GM12892 (cell line): ENCODE measurements around the gene VTI1B. TPM values are rescaled to one million over a fixed set of nuclear protein-coding genes. Genes with fewer than 3 reads are reported as not detected.
"Not testable (repeated sequence)": the region's sequence is repeated elsewhere in the genome, so short reads cannot be mapped to it uniquely, and the experiment has no call there.

Source experiments
- DNase-seq: peaks from one replicate; pipeline ENCODE4 v3.0.0; 2011; ENCODE audit not compliant: insufficient read length
- FAIRE-seq: peaks from 2 replicates; lab custom pipeline; 2011; peaks lifted over from hg19 to GRCh38; lab: Jason Lieb, UNC
- POLR2A ChIP-seq: IDR thresholded peaks from 2 replicates; pipeline ENCODE4 v1.6.1; 2011; ENCODE audit warnings: low read depth, low read length, control low read depth
- POLR2AphosphoS5 ChIP-seq: IDR thresholded peaks from 2 replicates; pipeline ENCODE4 v1.6.1; 2011; ENCODE audit warnings: low read depth, low read length, control low read depth
- TAF1 ChIP-seq: IDR thresholded peaks from 2 replicates; pipeline ENCODE4 v1.6.1; 2011; ENCODE audit warnings: low read depth, mild to moderate bottlenecking, control low read depth, low read length, borderline replicate concordance
- polyA plus RNA-seq: library from polyadenylated mRNA; unstranded; fragments of >200 nt; gene quantifications from one replicate; pipeline ENCODE4 v1.2.1, GENCODE V29; 2012; ENCODE audit warnings: missing spikeins, inconsistent platforms; ENCODE audit not compliant: missing spikeins

VTI1B gene
- 52.8 TPM for polyA plus RNA-seq

- peak; percentile 88 for TF ChIP-seq POLR2A
- peak; percentile 35; the same call in 1 of the 2 replicates for TF ChIP-seq TAF1
- TF ChIP-seq POLR2AphosphoS5 = peak; percentile 81
- FAIRE-seq (peak; percentile 97), DNase-seq (peak; percentile 75)
Measured at GRCh38 chr14:67674480-67675218, at the start of gene VTI1B. Gene VTI1B (minus strand): TSS chr14:67674632. CDS start chr14:67674489, 143 bp downstream.

DNA sequence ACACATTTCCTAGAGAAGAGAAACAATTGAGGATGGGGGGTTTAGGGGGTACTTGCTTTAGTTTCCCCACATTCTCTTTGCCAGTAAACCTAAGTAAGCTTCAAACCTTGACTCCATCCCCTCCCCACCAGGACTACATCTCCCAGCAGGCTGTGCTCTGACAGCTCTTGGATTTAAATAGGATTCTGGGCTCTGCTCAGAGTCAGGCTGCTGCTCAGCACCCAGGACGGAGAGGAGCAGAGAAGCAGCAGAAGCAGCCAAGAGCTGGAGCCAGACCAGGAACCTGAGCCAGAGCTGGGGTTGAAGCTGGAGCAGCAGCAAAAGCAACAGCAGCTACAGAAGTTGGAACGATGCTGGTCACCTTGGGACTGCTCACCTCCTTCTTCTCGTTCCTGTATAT, 47.9 kb upstream of the VTI1B start:
- FAIRE-seq = no peak
- DNase-seq = no peak
- no peak for TF ChIP-seq TAF1
- no peak for TF ChIP-seq POLR2A
- no peak for TF ChIP-seq POLR2AphosphoS5

DNA sequence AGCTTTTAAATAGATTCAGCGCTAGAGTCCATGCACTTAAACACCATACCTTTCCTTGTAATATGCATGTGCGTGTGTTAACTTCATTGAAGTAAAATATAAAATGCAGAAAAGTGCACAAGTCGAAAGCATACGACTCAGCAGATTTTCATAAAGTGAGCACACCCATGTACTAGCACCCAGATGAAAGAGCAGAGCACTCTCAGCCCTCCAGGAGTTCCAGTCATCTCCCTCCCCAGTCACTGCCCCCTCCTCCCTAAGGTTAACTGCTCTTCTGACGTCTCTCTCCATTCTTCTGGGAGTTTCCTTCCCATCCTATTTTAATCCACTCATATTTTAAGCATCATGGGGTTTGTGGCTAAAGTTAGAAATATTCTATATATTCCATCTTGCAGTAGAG, 47.4 kb upstream of the VTI1B start:
- FAIRE-seq = no peak
- DNase-seq = no peak
- TF ChIP-seq POLR2A = no peak
- no peak for TF ChIP-seq POLR2AphosphoS5
- TF ChIP-seq TAF1 = no peak

- FAIRE-seq (no peak), DNase-seq (no peak)
- TF ChIP-seq POLR2AphosphoS5 = no peak
- TF ChIP-seq TAF1 = no peak
- no peak for TF ChIP-seq POLR2A
Measured at GRCh38 chr14:67719866-67720265, 45.4 kb upstream of the VTI1B start.

DNA sequence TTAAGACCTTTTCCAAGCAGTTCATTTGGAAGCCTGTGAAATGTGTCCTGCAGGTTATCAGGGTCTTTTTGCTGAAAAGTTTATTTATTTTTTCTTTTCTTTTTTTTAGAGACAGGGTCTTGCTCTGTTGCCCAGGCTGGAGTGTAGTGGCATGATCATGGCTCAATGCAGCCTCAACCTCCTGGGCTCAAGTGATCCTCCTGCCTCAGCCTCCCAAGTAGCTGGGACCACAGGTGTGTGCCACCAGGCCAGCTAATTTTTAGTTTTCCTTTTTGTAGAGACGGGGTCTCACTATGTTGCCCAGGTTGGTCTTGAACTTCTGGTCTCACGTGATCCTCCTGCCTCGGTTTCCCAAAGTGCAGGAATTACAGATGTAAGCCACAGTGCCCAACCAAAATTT, 45.0 kb upstream of the VTI1B start:
- not testable (repeated sequence) for DNase-seq, FAIRE-seq

GRCh38 chr14:67718265-67718664, 43.8 kb upstream of the VTI1B start:
- TF ChIP-seq TAF1 (no peak), POLR2A (no peak), POLR2AphosphoS5 (no peak)
- no peak for FAIRE-seq
- no peak for DNase-seq

DNA sequence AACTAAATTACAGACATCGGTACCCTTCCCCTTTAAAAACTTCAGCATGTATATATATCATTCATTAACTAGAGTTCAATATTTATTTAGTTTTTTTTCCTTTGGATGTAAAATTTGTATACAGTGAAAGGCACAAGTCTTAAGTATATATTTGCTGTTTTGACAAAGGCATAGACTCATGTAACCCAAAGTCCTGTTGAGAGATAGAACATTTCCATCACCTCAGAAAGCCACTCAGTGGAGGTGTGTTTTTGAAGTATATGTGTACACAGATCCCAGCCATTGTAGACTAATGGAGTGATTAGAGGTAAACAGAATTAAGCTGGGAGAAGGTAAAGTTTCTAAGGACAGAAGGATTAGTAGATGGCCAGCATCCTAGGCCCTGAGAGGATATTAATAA, 42.6 kb upstream of the VTI1B start:
- FAIRE-seq = no peak
- no peak for DNase-seq
- TF ChIP-seq POLR2AphosphoS5 (no peak), POLR2A (no peak), TAF1 (no peak)

GRCh38 chr14:67710209-67710608, 35.8 kb upstream of the VTI1B start:
- no peak for DNase-seq
- FAIRE-seq = no peak
- no peak for TF ChIP-seq POLR2A
- no peak for TF ChIP-seq TAF1
- TF ChIP-seq POLR2AphosphoS5 = no peak

GRCh38 chr14:67709796-67710195, 35.4 kb upstream of the VTI1B start:
- FAIRE-seq = not testable (repeated sequence)

DNA sequence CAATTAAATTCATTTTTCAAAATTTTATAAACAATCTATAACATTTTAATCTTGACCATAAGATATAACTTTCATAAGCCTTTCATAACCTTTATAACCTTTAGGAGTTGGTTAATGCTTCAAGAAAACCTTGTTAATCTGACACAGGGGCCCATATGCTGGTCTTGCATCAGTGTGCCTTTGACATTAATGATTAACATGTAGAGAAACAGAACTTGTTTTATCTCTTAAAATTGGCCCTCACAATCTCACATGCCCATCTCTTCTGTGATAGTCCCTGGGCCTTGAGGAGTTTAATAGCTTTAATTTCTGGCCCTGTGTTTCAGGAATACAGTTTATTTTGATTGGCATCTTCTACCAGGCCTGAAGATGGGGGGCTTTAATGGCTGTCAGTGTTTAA, 34.9 kb upstream of the VTI1B start:
- not testable (repeated sequence) for FAIRE-seq, DNase-seq

More at GRCh38 chr14:67709796-67710195, 35.4 kb upstream of the VTI1B start:
- not testable (repeated sequence) for DNase-seq

DNA sequence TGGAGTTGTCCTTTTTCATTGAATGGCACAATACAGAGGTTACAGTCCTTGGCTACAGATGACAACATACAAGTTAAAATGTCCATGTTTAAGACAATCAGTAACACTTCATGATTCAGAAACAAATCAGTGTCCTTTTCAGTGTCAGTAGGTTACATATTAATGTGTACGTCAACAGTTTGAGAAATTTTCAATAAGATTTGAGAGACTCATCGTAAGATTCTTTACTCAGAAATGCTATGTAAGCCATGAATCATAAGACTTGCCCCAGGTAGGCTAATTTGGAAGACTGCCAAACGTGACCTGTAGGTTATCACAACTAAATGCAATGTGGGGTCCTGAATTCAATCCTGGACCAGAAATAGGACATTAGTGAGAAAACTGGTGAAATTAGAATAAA, 30.8 kb upstream of the VTI1B start:
- no peak for DNase-seq
- FAIRE-seq = no peak
- TF ChIP-seq TAF1 (no peak), POLR2AphosphoS5 (no peak), POLR2A (no peak)

GRCh38 chr14:67704484-67705089, 30.2 kb upstream of the VTI1B start:
- peak; percentile 71 for FAIRE-seq
- no peak for DNase-seq
- no peak for TF ChIP-seq TAF1

DNA sequence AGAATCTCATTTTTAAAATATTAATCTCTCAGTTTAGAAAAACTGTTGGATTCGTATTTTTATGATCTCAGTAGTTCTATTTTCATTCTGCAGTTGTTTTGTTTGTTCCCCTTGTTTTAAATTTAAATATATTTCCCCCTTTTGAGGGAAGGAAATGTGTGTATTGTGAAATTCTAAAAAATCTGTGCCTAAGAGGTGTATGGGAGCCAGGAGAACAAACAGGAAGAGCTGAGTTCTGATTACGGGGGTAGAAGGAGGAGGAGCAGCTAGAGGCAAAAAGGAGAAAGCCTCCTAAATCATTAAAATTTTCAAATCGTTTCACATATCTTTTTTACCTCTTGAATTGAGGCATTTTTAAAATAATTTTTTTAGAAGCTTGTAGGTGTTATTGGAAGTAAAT, 29.6 kb upstream of the VTI1B start:
- FAIRE-seq = no peak
- TF ChIP-seq POLR2A (no peak), POLR2AphosphoS5 (no peak), TAF1 (no peak)
- no peak for DNase-seq

- FAIRE-seq, DNase-seq: not testable (repeated sequence)
Measured at GRCh38 chr14:67701492-67701891, 27.1 kb upstream of the VTI1B start, which contains the start of gene RDH12. Gene RDH12 (plus strand): TSS chr14:67701886. CDS start chr14:67722643, 20,757 bp downstream.
